Parathyroid adenoma (tissue), 2 donors: Measurements from ENCODE around the gene RHBDD2.

Experiments used
- H2AFZ ChIP-seq: fragments of 300-600 bp; sonication (generic); one replicate; pipeline ENCODE4 v1.7.0; 2017; ENCODE audit warnings: antibody characterized with exemption, mild to moderate bottlenecking
- H3K27ac ChIP-seq: fragments of 300-600 bp; sonication (generic); one replicate; pipeline ENCODE4 v1.7.0; 2017
- H3K27me3 ChIP-seq: fragments of 300-600 bp; sonication (generic); one replicate; pipeline ENCODE4 v1.7.0; 2017; ENCODE audit warnings: low read length; ENCODE audit not compliant: control insufficient read depth, insufficient read depth
- H3K36me3 ChIP-seq: fragments of 300-600 bp; sonication (generic); one replicate; pipeline ENCODE4 v1.7.0; 2017; ENCODE audit warnings: low read length; ENCODE audit not compliant: control insufficient read depth, insufficient read depth
- H3K4me1 ChIP-seq: fragments of 300-600 bp; sonication (generic); one replicate; pipeline ENCODE4 v1.7.0; 2017; ENCODE audit warnings: control low read depth
- H3K4me2 ChIP-seq: fragments of 300-600 bp; sonication (generic); one replicate; pipeline ENCODE4 v1.7.0; 2017; ENCODE audit warnings: low read length
- H3K4me3 ChIP-seq: fragments of 300-600 bp; sonication (generic); one replicate; pipeline ENCODE4 v1.7.0; 2017; ENCODE audit warnings: low read depth, low read length
- H3K79me2 ChIP-seq: fragments of 300-600 bp; sonication (generic); one replicate; pipeline ENCODE4 v1.7.0; 2017; ENCODE audit warnings: control low read depth
- H3K9ac ChIP-seq: fragments of 300-600 bp; sonication (generic); one replicate; pipeline ENCODE4 v1.7.0; 2017; ENCODE audit warnings: mild to moderate bottlenecking
- H3K9me3 ChIP-seq: fragments of 300-600 bp; sonication (generic); one replicate; pipeline ENCODE4 v1.7.0; 2017; ENCODE audit warnings: low read length; ENCODE audit not compliant: control insufficient read depth
- CTCF ChIP-seq: fragments of 300-600 bp; sonication (generic); IDR thresholded peaks from one replicate; pipeline ENCODE4 v1.7.0; 2017; ENCODE audit warnings: antibody characterized with exemption, mild to moderate bottlenecking
- donor health status: primary hyperparathyroidism.

The RHBDD2 gene

GRCh38 chr7:75876126-75876881, 2.5 kb upstream of the RHBDD2 start:
- Histone ChIP-seq H3K27me3 (no peaks in the 10 kb centered on the region), H3K36me3 (no peaks in the 10 kb centered on the region), H2AFZ (peak overlapping the region; percentile 71), H3K9me3 (no peaks in the 10 kb centered on the region), H3K9ac (no peak overlapping the region), H3K79me2 (peaks cover 17% of the 10 kb centered on the region), H3K4me1 (peaks cover 31% of the 10 kb centered on the region), H3K27ac (peak overlapping the region; percentile 73), H3K4me2 (peak overlapping the region; percentile 52), H3K4me3 (peak overlapping the region; percentile 17)
- no peak for TF ChIP-seq CTCF

GRCh38 chr7:75878312-75878768, 494 bp upstream of the RHBDD2 start:
- no peak for TF ChIP-seq CTCF
- Histone ChIP-seq H3K4me1 (peaks cover 45% of the 10 kb centered on the region), H3K79me2 (peaks cover 36% of the 10 kb centered on the region)

GRCh38 chr7:75879771-75880184, 944 bp downstream of the RHBDD2 start:
- peak overlapping the region; percentile 99 for H3K27ac ChIP-seq
- no peaks in the 10 kb centered on the region for H3K27me3 ChIP-seq
- peak overlapping the region; percentile 81 for H3K4me3 ChIP-seq
- peak overlapping the region; percentile 88 for H3K4me2 ChIP-seq
- peak overlapping the region; percentile 98 for H3K9ac ChIP-seq
- H3K4me1 ChIP-seq: peaks cover 57% of the 10 kb centered on the region
- H3K36me3 ChIP-seq: no peaks in the 10 kb centered on the region
- no peak for TF ChIP-seq CTCF
- peak overlapping the region; percentile 64 for H2AFZ ChIP-seq
- H3K9me3 ChIP-seq: no peaks in the 10 kb centered on the region
- H3K79me2 ChIP-seq: peaks cover 44% of the 10 kb centered on the region

More at GRCh38 chr7:75878312-75878768, 494 bp upstream of the RHBDD2 start:
- peak overlapping the region; percentile 52 for H3K4me3 ChIP-seq
- H3K27ac ChIP-seq: peak overlapping the region; percentile 99
- H2AFZ ChIP-seq: peak overlapping the region; percentile 71
- H3K36me3 ChIP-seq: no peaks in the 10 kb centered on the region
- peak overlapping the region; percentile 80 for H3K4me2 ChIP-seq
- H3K27me3 ChIP-seq: no peaks in the 10 kb centered on the region
- H3K9ac ChIP-seq: no peak overlapping the region
- H3K9me3 ChIP-seq: no peaks in the 10 kb centered on the region

- peak overlapping the region; percentile 88 for H3K4me2 ChIP-seq
- H2AFZ ChIP-seq: no peak overlapping the region
- H3K27ac ChIP-seq: peak overlapping the region; percentile 99
- no peaks in the 10 kb centered on the region for H3K27me3 ChIP-seq
- H3K9me3 ChIP-seq: no peaks in the 10 kb centered on the region
- peak overlapping the region; percentile 81 for H3K4me3 ChIP-seq
- no peak for TF ChIP-seq CTCF
- H3K9ac ChIP-seq: peak overlapping the region; percentile 1
- no peaks in the 10 kb centered on the region for H3K36me3 ChIP-seq
- H3K4me1 ChIP-seq: peaks cover 60% of the 10 kb centered on the region
- H3K79me2 ChIP-seq: peaks cover 44% of the 10 kb centered on the region
Measured at GRCh38 chr7:75880242-75880641, 1.4 kb downstream of the RHBDD2 start.
